ENCODE measurements around the gene EAF2.

Gene EAF2

GRCh38 chr3:121819236-121819635 lies 15.8 kb upstream of the EAF2 start:
- Histone ChIP-seq H3K27ac (ENCODE audit: low read depth, low read length, poor library complexity, severe bottlenecking) (no peak overlapping the region), H3K36me3 (ENCODE audit: insufficient read depth, low read length) (peaks cover 77% of the 10 kb centered on the region), H3K79me2 (ENCODE audit: insufficient read depth, low read length) (peaks cover 22% of the 10 kb centered on the region), H4K20me1 (ENCODE audit: insufficient read depth, low read length) (no peaks in the 10 kb centered on the region), H3K4me1 (ENCODE audit: insufficient read depth, low read length, severe bottlenecking) (no peaks in the 10 kb centered on the region), H3K9me2 (ENCODE audit: low read depth, low read length) (no peaks in the 10 kb centered on the region), H2AFZ (ENCODE audit: low read length) (no peak overlapping the region), H3K9ac (ENCODE audit: low read length) (no peak overlapping the region), H3K4me3 (ENCODE audit: low read depth, low read length, poor library complexity, severe bottlenecking) (no peak overlapping the region), H3K9me3 (ENCODE audit: low read length) (peaks cover 4% of the 10 kb centered on the region; the same call in 1 of the 2 replicates), H3K27me3 (ENCODE audit: insufficient read depth, low read length) (no peaks in the 10 kb centered on the region), H3F3A (ENCODE audit: insufficient read depth, low read length) (no peaks in the 10 kb centered on the region), H3K4me2 (ENCODE audit: low read length) (no peak overlapping the region)
- TF ChIP-seq, protein P1, sequence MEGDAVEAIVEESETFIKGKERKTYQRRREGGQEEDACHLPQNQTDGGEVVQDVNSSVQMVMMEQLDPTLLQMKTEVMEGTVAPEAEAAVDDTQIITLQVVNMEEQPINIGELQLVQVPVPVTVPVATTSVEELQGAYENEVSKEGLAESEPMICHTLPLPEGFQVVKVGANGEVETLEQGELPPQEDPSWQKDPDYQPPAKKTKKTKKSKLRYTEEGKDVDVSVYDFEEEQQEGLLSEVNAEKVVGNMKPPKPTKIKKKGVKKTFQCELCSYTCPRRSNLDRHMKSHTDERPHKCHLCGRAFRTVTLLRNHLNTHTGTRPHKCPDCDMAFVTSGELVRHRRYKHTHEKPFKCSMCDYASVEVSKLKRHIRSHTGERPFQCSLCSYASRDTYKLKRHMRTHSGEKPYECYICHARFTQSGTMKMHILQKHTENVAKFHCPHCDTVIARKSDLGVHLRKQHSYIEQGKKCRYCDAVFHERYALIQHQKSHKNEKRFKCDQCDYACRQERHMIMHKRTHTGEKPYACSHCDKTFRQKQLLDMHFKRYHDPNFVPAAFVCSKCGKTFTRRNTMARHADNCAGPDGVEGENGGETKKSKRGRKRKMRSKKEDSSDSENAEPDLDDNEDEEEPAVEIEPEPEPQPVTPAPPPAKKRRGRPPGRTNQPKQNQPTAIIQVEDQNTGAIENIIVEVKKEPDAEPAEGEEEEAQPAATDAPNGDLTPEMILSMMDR (IDR thresholded peaks at IDR 0.05; ENCODE audit: low read length): no peak
- no peak for TF ChIP-seq EZH2 (IDR thresholded peaks at IDR 0.05; ENCODE audit: borderline replicate concordance, low read length)

GRCh38 chr3:121821421-121822199 lies 13.4 kb upstream of the EAF2 start:
- Histone ChIP-seq H3K9me2 (ENCODE audit: low read depth, low read length) (no peaks in the 10 kb centered on the region), H3K4me3 (ENCODE audit: low read depth, low read length, poor library complexity, severe bottlenecking) (no peak overlapping the region), H3K9me3 (ENCODE audit: low read length) (peaks cover 4% of the 10 kb centered on the region), H3K4me2 (ENCODE audit: low read length) (no peak overlapping the region), H3K4me1 (ENCODE audit: insufficient read depth, low read length, severe bottlenecking) (no peaks in the 10 kb centered on the region), H4K20me1 (ENCODE audit: insufficient read depth, low read length) (no peaks in the 10 kb centered on the region), H3K9ac (ENCODE audit: low read length) (no peak overlapping the region), H3K36me3 (ENCODE audit: insufficient read depth, low read length) (peaks cover 83% of the 10 kb centered on the region), H3K27ac (ENCODE audit: low read depth, low read length, poor library complexity, severe bottlenecking) (no peak overlapping the region), H3K27me3 (ENCODE audit: insufficient read depth, low read length) (no peaks in the 10 kb centered on the region), H3K79me2 (ENCODE audit: insufficient read depth, low read length) (peaks cover 13% of the 10 kb centered on the region; the same call in 1 of the 2 replicates), H2AFZ (ENCODE audit: low read length) (no peak overlapping the region), H3F3A (ENCODE audit: insufficient read depth, low read length) (no peaks in the 10 kb centered on the region)
- no peak for TF ChIP-seq EZH2 (IDR thresholded peaks at IDR 0.05; ENCODE audit: borderline replicate concordance, low read length)
- TF ChIP-seq, protein P1 (IDR thresholded peaks at IDR 0.05; ENCODE audit: low read length): no peak

- H3K9me3 ChIP-seq (ENCODE audit: low read length): peaks cover 4% of the 10 kb centered on the region; the same call in 1 of the 2 replicates
- H3K36me3 ChIP-seq (ENCODE audit: insufficient read depth, low read length): peaks cover 84% of the 10 kb centered on the region
Observed at GRCh38 chr3:121822973-121823372, 12.0 kb upstream of the EAF2 start.

More at GRCh38 chr3:121822973-121823372, 12.0 kb upstream of the EAF2 start:
- Histone ChIP-seq H3F3A (ENCODE audit: insufficient read depth, low read length) (no peaks in the 10 kb centered on the region), H3K9ac (ENCODE audit: low read length) (no peak overlapping the region), H3K27ac (ENCODE audit: low read depth, low read length, poor library complexity, severe bottlenecking) (no peak overlapping the region), H2AFZ (ENCODE audit: low read length) (no peak overlapping the region), H3K4me3 (ENCODE audit: low read depth, low read length, poor library complexity, severe bottlenecking) (no peak overlapping the region), H3K79me2 (ENCODE audit: insufficient read depth, low read length) (0 out of 2 replicates have a peak, but pooled peaks cover 8% of the 10 kb centered on the region), H3K4me1 (ENCODE audit: insufficient read depth, low read length, severe bottlenecking) (no peaks in the 10 kb centered on the region), H3K27me3 (ENCODE audit: insufficient read depth, low read length) (no peaks in the 10 kb centered on the region), H3K4me2 (ENCODE audit: low read length) (no peak overlapping the region), H4K20me1 (ENCODE audit: insufficient read depth, low read length) (no peaks in the 10 kb centered on the region), H3K9me2 (ENCODE audit: low read depth, low read length) (no peaks in the 10 kb centered on the region)
- no peak for TF ChIP-seq EZH2 (IDR thresholded peaks at IDR 0.05; ENCODE audit: borderline replicate concordance, low read length)
- TF ChIP-seq, protein P1 (IDR thresholded peaks at IDR 0.05; ENCODE audit: low read length): no peak

Data from OCI-LY1 (cell line).